Measurements from ENCODE around the gene NPTN.

NPTN gene

DNA sequence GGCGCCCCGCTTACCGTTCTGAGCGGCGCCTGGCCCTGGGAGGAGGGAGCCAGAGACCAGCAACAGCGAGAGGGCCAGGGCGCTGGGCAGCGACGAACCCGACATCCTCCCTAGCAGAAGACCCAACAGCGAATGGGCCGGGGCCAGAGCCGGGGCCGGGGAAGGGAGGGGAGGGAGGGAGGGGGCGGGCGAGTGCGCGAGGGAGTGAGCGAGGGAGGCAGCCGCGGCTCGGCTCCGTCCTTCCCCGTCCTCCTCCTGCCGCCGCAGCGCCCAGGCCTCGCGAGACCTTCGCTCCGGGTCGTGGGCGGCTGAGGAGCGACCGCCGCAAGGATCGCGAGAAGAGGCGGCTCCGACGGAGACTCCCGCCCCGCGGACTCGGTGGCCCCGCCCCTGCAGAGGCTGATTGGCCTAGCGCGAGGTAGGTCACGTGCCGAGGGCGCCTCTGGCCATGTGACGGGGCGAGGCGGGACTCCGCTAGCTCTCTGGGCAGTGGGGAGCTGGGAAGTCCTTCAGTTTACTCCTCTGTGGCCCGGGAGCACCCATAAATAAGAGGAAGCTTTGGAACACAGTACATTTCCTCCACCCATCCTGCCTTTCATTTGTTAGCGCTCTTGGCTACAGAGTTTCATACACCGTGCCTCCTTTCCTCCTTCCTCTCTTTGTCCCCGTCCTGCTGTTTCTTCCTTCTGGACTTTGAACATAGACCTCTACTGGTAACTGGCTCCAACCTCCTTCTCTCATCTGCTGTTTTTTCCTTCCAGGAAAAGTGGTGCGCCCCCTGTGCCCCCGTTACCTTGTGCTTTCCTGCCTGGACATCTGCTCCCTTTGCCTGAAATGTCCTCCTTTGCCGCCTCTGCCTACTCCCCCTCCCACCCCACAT, at the start of gene NPTN:
TSS of gene NPTN (minus strand) at position 279 of the 880 bp plus-strand sequence. CDS start at position 105, 174 bp downstream.
- TF ChIP-seq ZFX (IDR thresholded peaks at IDR 0.05; ENCODE audit: borderline replicate concordance): no peak
- TF ChIP-seq, protein P1, sequence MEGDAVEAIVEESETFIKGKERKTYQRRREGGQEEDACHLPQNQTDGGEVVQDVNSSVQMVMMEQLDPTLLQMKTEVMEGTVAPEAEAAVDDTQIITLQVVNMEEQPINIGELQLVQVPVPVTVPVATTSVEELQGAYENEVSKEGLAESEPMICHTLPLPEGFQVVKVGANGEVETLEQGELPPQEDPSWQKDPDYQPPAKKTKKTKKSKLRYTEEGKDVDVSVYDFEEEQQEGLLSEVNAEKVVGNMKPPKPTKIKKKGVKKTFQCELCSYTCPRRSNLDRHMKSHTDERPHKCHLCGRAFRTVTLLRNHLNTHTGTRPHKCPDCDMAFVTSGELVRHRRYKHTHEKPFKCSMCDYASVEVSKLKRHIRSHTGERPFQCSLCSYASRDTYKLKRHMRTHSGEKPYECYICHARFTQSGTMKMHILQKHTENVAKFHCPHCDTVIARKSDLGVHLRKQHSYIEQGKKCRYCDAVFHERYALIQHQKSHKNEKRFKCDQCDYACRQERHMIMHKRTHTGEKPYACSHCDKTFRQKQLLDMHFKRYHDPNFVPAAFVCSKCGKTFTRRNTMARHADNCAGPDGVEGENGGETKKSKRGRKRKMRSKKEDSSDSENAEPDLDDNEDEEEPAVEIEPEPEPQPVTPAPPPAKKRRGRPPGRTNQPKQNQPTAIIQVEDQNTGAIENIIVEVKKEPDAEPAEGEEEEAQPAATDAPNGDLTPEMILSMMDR (IDR thresholded peaks at IDR 0.05): peak; percentile 12; the same call in 1 of the 2 replicates
- H3K27ac ChIP-seq: peak within 1 kb of the TSS; percentile 57

DNA sequence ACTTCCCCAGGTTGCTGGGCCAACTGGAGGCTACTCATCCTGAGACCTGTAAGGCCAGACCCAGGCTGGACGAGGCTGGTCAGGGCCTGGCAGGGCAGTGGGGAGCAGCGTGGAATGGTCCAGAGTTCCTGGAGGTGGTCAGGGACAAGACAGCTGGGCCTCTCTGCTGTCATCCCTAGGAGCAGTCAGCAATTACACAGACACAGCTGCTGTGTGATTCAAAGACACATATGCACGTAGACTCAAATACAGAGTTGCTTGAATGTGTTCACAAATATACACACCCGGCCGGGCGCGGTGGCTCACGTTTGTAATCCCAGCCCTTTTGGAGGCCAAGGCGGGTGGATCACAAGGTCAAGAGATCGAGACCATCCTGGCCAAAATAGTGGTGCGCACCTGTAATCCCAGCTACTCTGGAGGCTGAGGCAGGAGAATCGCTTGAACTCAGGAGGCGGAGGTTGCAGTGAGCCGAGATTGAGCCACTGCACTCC, 49.5 kb upstream of the NPTN start:
- peak overlapping the region; percentile 73; the same call in 1 of the 2 replicates for H3K27ac ChIP-seq
- TF ChIP-seq, protein P1 (IDR thresholded peaks at IDR 0.05): no peak
- no peak for TF ChIP-seq ZFX (IDR thresholded peaks at IDR 0.05; ENCODE audit: borderline replicate concordance)

GRCh38 chr15:73681856-73682599, 48.8 kb upstream of the NPTN start:
- no peak for TF ChIP-seq ZFX (IDR thresholded peaks at IDR 0.05; ENCODE audit: borderline replicate concordance)
- TF ChIP-seq, protein P1 (IDR thresholded peaks at IDR 0.05): no peak
- H3K27ac ChIP-seq: no peak overlapping the region

DNA sequence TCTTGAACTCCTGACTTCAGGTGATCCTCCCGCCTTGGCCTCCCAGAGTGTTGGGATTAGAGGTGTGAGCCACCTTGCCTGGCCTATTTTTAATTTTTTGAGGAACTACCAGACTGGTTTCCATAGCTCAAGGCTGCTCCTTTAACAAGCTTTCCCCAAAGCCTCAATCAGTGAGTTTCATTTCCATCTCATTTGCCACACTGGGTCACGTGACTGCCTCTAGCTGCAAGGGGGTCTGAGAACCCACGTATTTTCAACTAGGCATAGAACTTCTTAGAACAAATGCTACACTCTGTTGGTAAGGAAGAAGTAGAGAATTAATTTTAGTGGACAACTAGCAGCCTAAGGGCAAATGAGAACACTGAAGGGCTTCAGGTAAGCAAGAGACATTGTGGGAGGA, 47.9 kb upstream of the NPTN start:
- TF ChIP-seq, protein P1 (IDR thresholded peaks at IDR 0.05): no peak
- no peak overlapping the region for H3K27ac ChIP-seq

DNA sequence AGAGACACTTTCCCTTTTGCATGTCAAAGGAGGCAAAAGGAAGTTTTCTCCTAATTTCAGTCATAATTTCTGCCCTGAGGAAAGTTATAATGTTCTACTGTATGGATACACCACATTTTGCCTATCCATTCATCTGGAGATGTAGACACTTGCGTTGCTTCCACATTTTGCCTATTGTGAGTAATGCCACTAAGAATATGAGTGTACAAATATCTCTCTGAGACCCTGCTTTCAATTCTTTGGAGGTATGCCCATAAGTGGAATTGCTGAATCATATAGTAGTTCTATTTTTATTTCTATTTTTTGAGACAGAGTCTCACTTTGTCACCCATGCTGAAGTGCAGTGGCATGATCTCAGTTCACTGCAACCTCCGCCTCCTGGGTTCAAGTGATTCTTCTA, 47.4 kb upstream of the NPTN start:
- no peak overlapping the region for H3K27ac ChIP-seq
- TF ChIP-seq, protein P1 (IDR thresholded peaks at IDR 0.05): no peak
- TF ChIP-seq ZFX (IDR thresholded peaks at IDR 0.05; ENCODE audit: borderline replicate concordance): no peak

- H3K27ac ChIP-seq: no peak overlapping the region
- TF ChIP-seq, protein P1 (IDR thresholded peaks at IDR 0.05): no peak
- TF ChIP-seq ZFX (IDR thresholded peaks at IDR 0.05; ENCODE audit: borderline replicate concordance): no peak
Observed at GRCh38 chr15:73679964-73680363, 46.8 kb upstream of the NPTN start.

Measured in 22Rv1 (cell line).